Right kidney (tissue), 9 donors: Measurements from ENCODE around the gene DEDD2.
"Not testable (repeated sequence)": the region's sequence is repeated elsewhere in the genome, so short reads cannot be mapped to it uniquely, and the experiment has no call there.

Source experiments
- DNase-seq: peaks from one replicate; pipeline ENCODE4 v3.0.0-alpha.2; 2016
- long read RNA-seq, 8 donors: transcript quantifications; one replicate each; lab custom pipeline, GENCODE V29; 2026

The DEDD2 gene
- long read RNA-seq, donor 1, transcript DEDD2-205 (5 exons, 1,183 nt) = major isoform, 5 of 18 reads
- long read RNA-seq, donor 1, partial matches to known transcripts = 8 of 18 reads
- long read RNA-seq, donor 1, other reads (novel, unspliced or antisense) = 0 of 18 reads
- long read RNA-seq, donor 2, transcript DEDD2-205 (5 exons, 1,183 nt) = major isoform, 8 of 14 reads
- long read RNA-seq, donor 2, partial matches to known transcripts = 5 of 14 reads
- long read RNA-seq, donor 2, other reads (novel, unspliced or antisense) = 0 of 14 reads
- long read RNA-seq, donor 3, partial matches to known transcripts = 0 of 6 reads
- long read RNA-seq, donor 3, other reads (novel, unspliced or antisense) = 0 of 6 reads
- long read RNA-seq, donor 4, transcript DEDD2-203 (4 exons, 1,586 nt) = minor isoform, 5 of 12 reads
- long read RNA-seq, donor 4, transcript DEDD2-205 (5 exons, 1,183 nt) = major isoform, 7 of 12 reads
- long read RNA-seq, donor 4, partial matches to known transcripts = 0 of 12 reads
- long read RNA-seq, donor 4, other reads (novel, unspliced or antisense) = 0 of 12 reads
- long read RNA-seq, donor 5, partial matches to known transcripts = 0 of 5 reads
- long read RNA-seq, donor 5, other reads (novel, unspliced or antisense) = 0 of 5 reads
- long read RNA-seq, donor 6, transcript DEDD2-205 (5 exons, 1,183 nt) = major isoform, 8 of 11 reads
- long read RNA-seq, donor 6, partial matches to known transcripts = 0 of 11 reads
- long read RNA-seq, donor 6, other reads (novel, unspliced or antisense) = 0 of 11 reads
- long read RNA-seq, donor 7 = 0 reads
- long read RNA-seq, donor 8, transcript DEDD2-205 (5 exons, 1,183 nt) = major isoform, 12 of 12 reads
- long read RNA-seq, donor 8, partial matches to known transcripts = 0 of 12 reads
- long read RNA-seq, donor 8, other reads (novel, unspliced or antisense) = 0 of 12 reads

- DNase-seq = peak; percentile 95
Measured at GRCh38 chr19:42217520-42218437, at the start of gene DEDD2. Gene DEDD2 (minus strand): TSS chr19:42217677. CDS start chr19:42217007, 670 bp downstream.

GRCh38 chr19:42266928-42267603 lies 49.6 kb upstream of the DEDD2 start:
- not testable (repeated sequence) for DNase-seq

- DNase-seq = not testable (repeated sequence)
Measured at GRCh38 chr19:42266105-42266504, 48.6 kb upstream of the DEDD2 start.

- DNase-seq = no peak
Measured at GRCh38 chr19:42261763-42262162, 44.3 kb upstream of the DEDD2 start.

GRCh38 chr19:42257842-42258241 lies 40.4 kb upstream of the DEDD2 start:
- DNase-seq = not testable (repeated sequence)

- peak; percentile 76 for DNase-seq
Measured at GRCh38 chr19:42255766-42256745, 38.6 kb upstream of the DEDD2 start.

- peak; percentile 77 for DNase-seq
Measured at GRCh38 chr19:42254850-42255765, 37.6 kb upstream of the DEDD2 start, which contains the start of gene ERF. Gene ERF (minus strand): TSS chr19:42255128. CDS start chr19:42254999, 129 bp downstream.

GRCh38 chr19:42254089-42254849 lies 36.8 kb upstream of the DEDD2 start:
- peak; percentile 85 for DNase-seq

GRCh38 chr19:42253245-42254088 lies 36.0 kb upstream of the DEDD2 start:
- DNase-seq = peak; percentile 66

GRCh38 chr19:42252365-42253244 lies 35.1 kb upstream of the DEDD2 start:
- peak; percentile 65 for DNase-seq

- DNase-seq = no peak
Measured at GRCh38 chr19:42251572-42252358, 34.3 kb upstream of the DEDD2 start.

- DNase-seq = no peak
Measured at GRCh38 chr19:42250666-42251531, 33.4 kb upstream of the DEDD2 start.

GRCh38 chr19:42250183-42250665 lies 32.7 kb upstream of the DEDD2 start:
- no peak for DNase-seq

- no peak for DNase-seq
Measured at GRCh38 chr19:42249769-42250168, 32.3 kb upstream of the DEDD2 start.
